ENCODE data around the gene HELQ. TPM values are rescaled to one million over a fixed set of nuclear protein-coding genes. Genes with fewer than 3 reads are reported as not detected.

HELQ gene
- total and polyA plus RNA-seq, 9 of the 15 experiments (the other 6 are each of a cell fraction or from before 2014, with no cell fraction given), result 3.5 to 15.2 (median 11.9) TPM

DNA sequence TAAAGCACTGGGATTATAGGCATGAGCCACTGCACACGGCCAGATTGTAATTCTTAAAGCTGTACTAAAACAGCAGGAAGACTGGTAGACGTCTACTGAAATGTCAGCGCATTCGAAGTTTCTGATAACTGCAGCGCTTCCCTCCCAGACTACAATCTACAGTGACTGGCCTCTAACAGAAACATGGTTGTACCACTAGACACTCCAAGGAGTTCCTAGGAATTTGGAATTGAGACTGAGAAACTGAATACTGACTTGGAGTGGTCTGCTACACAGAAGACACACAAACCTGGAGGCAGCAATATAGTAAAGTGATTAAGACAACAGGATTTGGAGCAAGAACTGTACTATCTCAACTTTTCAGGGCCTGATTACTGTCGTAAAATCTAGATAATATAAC is 937 bp downstream of the HELQ start:
- WGBS (ENCODE audit: insufficient coverage, low coverage, missing lambda C conversion rate), result under 1% methylated on average over 6 of the region's 6 CpGs
- TF ChIP-seq, protein P1, sequence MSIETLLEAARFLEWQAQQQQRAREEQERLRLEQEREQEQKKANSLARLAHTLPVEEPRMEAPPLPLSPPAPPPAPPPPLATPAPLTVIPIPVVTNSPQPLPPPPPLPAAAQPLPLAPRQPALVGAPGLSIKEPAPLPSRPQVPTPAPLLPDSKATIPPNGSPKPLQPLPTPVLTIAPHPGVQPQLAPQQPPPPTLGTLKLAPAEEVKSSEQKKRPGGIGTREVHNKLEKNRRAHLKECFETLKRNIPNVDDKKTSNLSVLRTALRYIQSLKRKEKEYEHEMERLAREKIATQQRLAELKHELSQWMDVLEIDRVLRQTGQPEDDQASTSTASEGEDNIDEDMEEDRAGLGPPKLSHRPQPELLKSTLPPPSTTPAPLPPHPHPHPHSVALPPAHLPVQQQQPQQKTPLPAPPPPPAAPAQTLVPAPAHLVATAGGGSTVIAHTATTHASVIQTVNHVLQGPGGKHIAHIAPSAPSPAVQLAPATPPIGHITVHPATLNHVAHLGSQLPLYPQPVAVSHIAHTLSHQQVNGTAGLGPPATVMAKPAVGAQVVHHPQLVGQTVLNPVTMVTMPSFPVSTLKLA (conservative IDR thresholded peaks at IDR 0.05), result no peak
- TF ChIP-seq CCNT2 (IDR thresholded peaks at IDR 0.05; ENCODE audit: borderline replicate concordance, extremely low read depth, insufficient read length, low read depth, low read length) (no peak), ZBTB11 (CRISPR knock-in tag; IDR thresholded peaks at IDR 0.05) (no peak), ETS1 (conservative IDR thresholded peaks at IDR 0.05; ENCODE audit: control insufficient read depth, low read depth, low read length) (no peak), C11orf30 (IDR thresholded peaks at IDR 0.05; ENCODE audit: low read depth) (no peak), HNRNPK (IDR thresholded peaks at IDR 0.05; ENCODE audit: low read depth, low read length, poor library complexity, severe bottlenecking) (no peak), SOX6 (IDR thresholded peaks at IDR 0.05) (no peak), ZNF551 (CRISPR knock-in tag; IDR thresholded peaks at IDR 0.05) (no peak), THRAP3 (IDR thresholded peaks at IDR 0.05; ENCODE audit: borderline replicate concordance) (no peak)
- TF ChIP-seq, protein P2, sequence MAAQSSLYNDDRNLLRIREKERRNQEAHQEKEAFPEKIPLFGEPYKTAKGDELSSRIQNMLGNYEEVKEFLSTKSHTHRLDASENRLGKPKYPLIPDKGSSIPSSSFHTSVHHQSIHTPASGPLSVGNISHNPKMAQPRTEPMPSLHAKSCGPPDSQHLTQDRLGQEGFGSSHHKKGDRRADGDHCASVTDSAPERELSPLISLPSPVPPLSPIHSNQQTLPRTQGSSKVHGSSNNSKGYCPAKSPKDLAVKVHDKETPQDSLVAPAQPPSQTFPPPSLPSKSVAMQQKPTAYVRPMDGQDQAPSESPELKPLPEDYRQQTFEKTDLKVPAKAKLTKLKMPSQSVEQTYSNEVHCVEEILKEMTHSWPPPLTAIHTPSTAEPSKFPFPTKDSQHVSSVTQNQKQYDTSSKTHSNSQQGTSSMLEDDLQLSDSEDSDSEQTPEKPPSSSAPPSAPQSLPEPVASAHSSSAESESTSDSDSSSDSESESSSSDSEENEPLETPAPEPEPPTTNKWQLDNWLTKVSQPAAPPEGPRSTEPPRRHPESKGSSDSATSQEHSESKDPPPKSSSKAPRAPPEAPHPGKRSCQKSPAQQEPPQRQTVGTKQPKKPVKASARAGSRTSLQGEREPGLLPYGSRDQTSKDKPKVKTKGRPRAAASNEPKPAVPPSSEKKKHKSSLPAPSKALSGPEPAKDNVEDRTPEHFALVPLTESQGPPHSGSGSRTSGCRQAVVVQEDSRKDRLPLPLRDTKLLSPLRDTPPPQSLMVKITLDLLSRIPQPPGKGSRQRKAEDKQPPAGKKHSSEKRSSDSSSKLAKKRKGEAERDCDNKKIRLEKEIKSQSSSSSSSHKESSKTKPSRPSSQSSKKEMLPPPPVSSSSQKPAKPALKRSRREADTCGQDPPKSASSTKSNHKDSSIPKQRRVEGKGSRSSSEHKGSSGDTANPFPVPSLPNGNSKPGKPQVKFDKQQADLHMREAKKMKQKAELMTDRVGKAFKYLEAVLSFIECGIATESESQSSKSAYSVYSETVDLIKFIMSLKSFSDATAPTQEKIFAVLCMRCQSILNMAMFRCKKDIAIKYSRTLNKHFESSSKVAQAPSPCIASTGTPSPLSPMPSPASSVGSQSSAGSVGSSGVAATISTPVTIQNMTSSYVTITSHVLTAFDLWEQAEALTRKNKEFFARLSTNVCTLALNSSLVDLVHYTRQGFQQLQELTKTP (IDR thresholded peaks at IDR 0.05; ENCODE audit: low read depth in 1 of 2, partially characterized antibody in 2 of 2), result no peak

More for the DNA sequence above, 937 bp downstream of the HELQ start:
- in situ Hi-C loops (cut with MboI) (no loop called here), intact Hi-C loops (cut with micrococcal nuclease) (loop anchor here (2.0 to 5.0 kb wide), 2 partner anchors 43 to 92 kb away; no protein-coding TSS in a partner anchor)
- Histone ChIP-seq H3K4me2 (ENCODE audit: insufficient read depth, low read length) (peak overlapping the region; percentile 97), H3K9me1 (ENCODE audit: control insufficient read depth, insufficient read depth, low read length) (no peaks in the 10 kb centered on the region), H3K36me3 (ENCODE audit: control insufficient read depth, insufficient read depth, low read length) (peaks cover 43% of the 10 kb centered on the region), H3K79me2 (ENCODE audit: control insufficient read depth, insufficient read depth, low read length) (peaks cover 59% of the 10 kb centered on the region), H4K20me1 (replicated peaks; ENCODE audit: control insufficient read depth, insufficient read depth, low read length) (no peaks in the 10 kb centered on the region), H3K27ac (ENCODE audit: extremely low read depth, low read depth, low read length) (peak overlapping the region; percentile 99), H2AFZ (ENCODE audit: low read depth, low read length) (peak overlapping the region; percentile 92), H3K4me1 (replicated peaks in 1 of 2; ENCODE audit: control insufficient read depth in 2 of 2, insufficient read depth in 2 of 2, low read length in 2 of 2) (no peaks in the 10 kb centered on the region; a peak in 1 of 5 replicates), H3K27me3 (ENCODE audit: control insufficient read depth in 2 of 2, insufficient read depth in 2 of 2, low read length in 2 of 2) (no peaks in the 10 kb centered on the region), H3K9ac (ENCODE audit: insufficient read depth in 1 of 2, low read depth in 2 of 2, low read length in 2 of 2) (peak overlapping the region; percentile 73 to 95), H3K9me3 (replicated peaks; ENCODE audit: control insufficient read depth, insufficient read depth, low read depth, low read length) (no peaks in the 10 kb centered on the region), H3K4me3 (peak overlapping the region; percentile 68)
- peak in 2 of 4 experiments; percentile 15 to 39 for DNase-seq (ENCODE audit: extremely low read depth in 1 of 4, low spot score in 3 of 4)
- ATAC-seq, result peak; percentile 14
- peak; percentile 61 for FAIRE-seq
- ChIA-PET CTCF (ENCODE audit: low intra/inter-chr PET ratio) (no interaction called here), POLR2A (interaction anchor here (0.7 to 1.3 kb wide), 4 partner anchors 13 to 176 kb away, joined by 3 to 10 read pairs (median 4); partner anchors contain the start of gene COQ2)
- BruUV-seq (replicated peaks), result no TSS peak

All from K562 (cell line).